AG20443 (cell line): ENCODE measurements around the gene RPN1.

ENCODE experiments used
- DNase-seq: peaks from one replicate; pipeline ENCODE4 v3.0.0; 2012; ENCODE audit warnings: low spot score, mixed read lengths

The RPN1 gene

GRCh38 chr3:128648940-128649663, 1.5 kb downstream of the RPN1 start:
- DNase-seq = no peak

GRCh38 chr3:128648402-128648801, 2.2 kb downstream of the RPN1 start:
- no peak for DNase-seq

- no peak for DNase-seq
These were observed 3.3 kb downstream of the RPN1 start for GRCh38 chr3:128647307-128647706.

DNA sequence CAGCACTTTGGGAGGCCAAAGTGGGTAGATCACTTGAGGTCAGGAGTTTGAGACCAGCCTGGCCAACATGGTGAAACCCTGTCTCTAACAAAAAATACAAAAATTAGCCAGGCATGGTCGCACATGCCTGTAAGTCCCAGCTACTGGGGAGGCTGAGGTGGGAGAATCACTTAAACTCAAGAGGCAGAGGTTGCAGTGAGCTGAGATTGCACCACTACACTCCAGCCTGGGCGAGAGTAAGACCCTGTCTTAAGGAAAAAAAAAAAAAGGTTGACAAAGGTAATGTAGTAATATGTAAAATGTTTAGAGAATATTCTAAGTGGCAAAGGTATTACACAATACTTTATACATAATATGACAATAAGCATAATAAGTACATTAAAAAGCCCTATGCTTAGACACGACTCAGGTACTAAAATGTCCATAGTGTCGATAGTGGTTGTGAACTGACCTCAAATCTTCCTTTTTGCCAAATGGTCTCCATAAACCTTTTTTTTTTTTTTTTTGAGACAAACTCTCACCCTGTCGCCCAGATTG, 16.5 kb downstream of the RPN1 start:
- DNase-seq = no peak

DNA sequence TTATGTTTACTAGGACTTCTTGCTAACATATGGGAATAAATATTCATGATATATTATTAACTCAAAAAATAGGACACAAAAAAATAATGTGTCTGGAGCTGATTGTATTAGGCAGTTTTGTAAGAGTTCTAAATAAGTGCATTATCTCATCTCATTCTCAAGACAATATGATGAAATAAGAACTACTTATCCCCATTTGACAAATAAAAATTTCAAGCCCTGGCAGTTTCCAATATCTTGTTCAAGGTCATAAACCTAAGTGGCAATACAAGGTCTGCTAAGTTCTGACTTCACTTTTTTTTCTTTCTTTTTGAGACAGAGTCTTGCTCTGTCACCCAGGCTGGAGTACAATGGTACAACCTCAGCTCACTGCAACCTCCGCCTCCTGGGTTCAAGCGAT, 18.3 kb downstream of the RPN1 start:
- DNase-seq = no peak

DNA sequence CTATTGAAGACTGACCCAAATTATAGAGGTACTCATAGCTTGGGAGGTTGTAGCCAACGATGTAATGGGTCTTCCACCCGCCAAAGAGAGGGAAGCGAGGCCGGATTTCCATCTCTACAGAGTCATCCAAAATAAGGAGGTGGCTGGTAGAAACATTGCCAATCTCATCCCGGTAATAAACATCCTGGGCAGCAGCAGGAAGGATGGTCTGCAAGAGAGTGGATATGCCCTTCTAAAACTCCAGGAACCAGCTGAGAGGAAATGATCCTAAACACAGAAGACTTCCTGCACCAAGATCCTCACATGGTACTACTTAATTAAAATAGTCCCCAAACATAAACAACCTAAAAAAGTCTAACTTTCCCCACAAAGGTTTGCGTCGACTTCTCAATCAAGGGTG, 20.7 kb downstream of the RPN1 start:
- no peak for DNase-seq

DNA sequence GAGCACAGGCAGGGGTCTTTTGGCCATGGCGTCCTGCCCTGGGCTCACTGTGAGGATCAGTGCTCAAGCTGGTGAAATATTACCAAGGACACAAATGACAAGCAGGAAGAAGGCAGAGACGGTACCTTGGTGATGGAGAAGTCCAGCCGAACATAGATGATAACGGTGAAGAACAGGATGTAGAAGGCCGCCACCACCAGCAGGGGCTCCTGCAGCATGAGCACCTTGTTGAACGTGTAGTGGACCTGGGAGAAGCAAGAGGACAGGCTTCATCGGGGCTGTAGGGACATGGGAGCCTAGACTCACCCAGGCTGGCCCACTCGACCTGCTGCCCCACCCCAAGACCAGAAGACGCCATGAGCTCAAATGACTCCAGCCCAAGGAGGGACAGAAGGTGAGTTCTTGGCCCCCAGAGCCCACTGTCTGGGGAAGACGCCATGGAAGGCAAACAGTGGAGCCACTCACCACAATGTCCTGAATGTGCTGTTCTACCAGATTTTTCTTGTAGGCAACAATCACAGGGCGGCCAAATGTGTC, 25.1 kb downstream of the RPN1 start:
- no peak for DNase-seq

- no peak for DNase-seq
These were observed 26.0 kb downstream of the RPN1 start for GRCh38 chr3:128624526-128625138.

- no peak for DNase-seq
These were observed 26.8 kb downstream of the RPN1 start for GRCh38 chr3:128623762-128624176.

GRCh38 chr3:128621931-128622330, 28.7 kb downstream of the RPN1 start:
- no peak for DNase-seq

DNA sequence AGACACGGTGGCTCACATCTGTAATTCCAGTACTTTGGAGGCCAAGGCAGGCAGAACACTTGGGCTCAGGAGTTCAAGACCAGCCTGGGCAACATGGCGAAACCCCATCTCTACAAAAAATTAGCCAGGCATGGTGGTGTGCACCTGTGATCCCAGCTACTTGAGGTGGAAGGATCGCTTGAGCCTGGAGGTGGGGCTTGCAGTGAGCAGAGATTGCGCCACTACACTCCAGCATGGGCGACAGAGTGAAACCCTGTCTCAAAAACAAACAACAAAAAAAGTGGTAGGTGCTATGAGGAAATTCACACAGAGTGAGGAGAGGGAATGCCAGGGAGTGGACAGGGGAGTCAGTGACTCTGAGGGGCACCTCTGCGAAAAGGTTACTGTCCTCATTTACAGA, 29.4 kb downstream of the RPN1 start:
- DNase-seq = no peak

DNA sequence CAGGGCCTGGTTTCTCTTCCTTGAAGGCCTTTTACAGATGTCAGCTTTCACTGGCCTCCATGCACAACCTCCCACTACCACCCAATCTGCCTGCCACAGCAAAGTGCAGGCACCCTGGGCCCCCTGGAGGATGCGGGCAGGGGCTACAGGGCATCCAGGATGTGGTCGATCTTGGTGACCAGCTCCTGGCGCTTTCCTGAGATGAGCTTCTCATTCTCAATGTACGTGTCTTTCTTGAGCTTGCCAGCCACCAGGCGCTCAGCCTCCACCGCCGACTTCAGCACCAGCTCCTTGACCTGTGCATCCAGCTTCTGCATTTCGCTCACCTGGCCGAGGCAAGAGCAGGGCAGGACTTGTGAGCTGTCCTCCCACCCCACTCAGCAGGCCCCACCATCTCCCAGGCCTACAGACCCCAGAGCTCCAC, 30.3 kb downstream of the RPN1 start:
- DNase-seq = no peak

DNA sequence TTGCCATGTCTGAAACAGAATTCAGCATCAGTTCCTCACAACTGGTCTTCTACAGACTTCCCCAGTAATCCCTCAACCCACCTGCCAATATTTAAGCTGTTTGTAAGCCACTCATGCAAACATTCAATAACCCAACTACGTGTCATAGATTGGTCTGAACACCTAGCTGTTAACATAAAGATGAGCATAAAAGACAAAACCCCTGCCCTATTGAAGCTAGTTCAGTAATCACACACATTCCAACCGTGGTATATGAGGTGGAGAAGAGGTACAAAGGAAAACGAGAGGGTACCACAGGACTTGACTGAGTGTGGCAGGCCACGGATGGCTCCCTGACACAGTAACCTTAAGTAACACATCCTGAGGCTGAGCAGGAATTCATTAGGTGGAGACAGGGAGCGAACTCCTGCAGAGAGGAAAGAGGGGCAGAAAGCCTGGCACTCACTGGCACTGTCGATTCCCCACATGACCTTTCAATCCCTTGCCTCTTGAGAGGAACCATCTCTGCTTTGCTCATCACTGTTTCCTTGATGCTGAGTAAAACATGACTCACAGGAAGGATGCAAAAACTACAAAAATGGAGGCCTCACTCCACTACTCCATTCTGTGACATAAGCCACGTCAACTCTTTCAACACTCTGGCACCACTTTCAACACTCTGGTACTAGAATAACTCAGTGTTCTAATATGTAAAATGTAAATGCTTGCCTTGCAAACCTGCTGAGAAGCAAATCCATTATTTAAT, 31.3 kb downstream of the RPN1 start:
- DNase-seq = peak; percentile 53

GRCh38 chr3:128618398-128618726, 32.3 kb downstream of the RPN1 start:
- no peak for DNase-seq

DNA sequence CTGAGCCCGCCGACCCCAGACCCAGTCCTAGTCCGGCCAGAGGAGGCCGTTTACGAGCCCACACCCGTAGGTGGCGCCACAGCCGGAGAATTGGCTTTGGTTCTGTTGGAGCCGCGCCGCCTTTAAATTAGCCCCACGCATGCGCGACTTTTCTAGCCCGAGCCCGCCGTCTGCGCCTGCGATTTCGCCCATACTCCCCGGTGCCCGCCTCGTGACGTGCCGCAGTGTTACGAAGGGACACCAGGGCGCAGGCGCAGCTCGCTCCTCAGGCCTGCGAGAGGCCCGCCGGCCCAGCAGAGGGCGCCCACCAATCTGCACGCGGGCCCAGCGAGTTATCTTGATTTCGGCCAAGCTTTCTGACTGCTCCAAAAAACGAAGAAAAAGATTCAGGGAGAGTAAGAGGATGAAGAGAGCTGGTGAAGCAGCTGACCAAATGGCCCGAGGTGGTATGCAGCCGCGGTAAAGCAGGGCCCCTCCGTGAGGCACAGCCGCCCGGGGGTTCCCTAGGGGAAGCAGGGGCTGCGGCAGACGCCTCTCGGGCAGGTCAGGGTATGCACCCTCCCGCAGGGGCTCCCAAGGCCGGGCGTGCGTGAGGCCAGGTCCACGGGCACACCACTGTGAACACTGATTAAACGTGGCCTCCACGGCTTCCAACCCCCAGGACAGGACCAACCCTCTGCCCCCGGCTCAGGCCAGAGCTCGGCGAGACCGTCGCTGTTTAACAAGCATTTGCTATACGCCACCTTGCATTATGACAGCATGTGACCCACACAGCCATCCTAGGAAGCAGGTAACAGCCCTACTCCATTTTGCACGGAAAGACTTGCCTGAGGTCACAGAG, 32.8 kb downstream of the RPN1 start:
- peak; percentile 100 for DNase-seq

DNA sequence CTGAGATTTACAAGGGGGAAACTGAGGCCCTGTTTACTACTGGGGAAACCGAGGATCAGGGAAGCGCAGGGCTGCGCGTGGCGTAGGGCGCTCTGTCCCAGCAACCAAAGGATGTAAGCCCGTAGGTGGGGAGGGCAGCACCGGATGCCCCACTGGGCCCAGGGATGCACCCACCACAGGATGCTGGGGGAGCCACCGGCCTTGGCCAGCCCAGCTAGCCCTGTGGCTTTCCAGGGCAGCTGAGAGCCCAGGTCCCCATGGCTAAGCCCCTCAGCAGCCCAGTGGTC, 33.4 kb downstream of the RPN1 start:
- no peak for DNase-seq

DNA sequence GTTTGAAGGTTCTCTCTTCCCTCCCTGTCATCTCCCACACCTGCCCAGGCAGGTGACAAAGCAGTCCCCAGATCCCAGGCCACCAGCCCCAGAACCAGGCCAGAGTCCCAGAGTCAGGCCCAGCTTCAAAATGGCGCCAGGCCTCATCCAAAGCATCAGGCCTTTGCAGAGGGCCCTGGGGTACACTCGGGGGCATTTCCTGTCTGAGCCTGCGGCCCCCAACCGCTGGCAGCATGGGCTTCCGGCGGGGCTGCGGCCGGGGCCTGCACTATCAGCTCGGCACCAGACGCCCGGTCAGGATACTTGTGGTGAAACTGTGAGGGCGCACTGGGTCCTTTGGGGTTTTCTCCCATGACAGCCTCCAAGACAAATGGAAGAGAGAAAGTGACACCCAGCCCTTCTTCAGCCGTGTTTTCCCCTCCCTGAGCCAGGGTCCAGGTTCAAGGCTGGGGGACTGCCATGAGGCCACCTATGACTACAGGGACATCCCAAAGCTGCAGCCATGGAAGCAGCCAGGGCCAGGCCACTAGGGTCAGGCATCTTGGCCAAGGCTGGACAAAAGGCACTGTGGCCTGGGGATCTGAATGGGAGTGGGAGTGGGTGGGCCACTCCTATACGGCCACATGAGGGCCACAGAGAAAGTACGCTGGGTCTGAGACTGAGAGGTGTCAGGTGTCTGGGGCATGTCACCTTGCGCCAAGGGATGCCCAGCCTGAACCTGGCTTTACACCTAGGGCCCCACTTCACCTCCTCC, 33.9 kb downstream of the RPN1 start:
- DNase-seq = no peak

DNA sequence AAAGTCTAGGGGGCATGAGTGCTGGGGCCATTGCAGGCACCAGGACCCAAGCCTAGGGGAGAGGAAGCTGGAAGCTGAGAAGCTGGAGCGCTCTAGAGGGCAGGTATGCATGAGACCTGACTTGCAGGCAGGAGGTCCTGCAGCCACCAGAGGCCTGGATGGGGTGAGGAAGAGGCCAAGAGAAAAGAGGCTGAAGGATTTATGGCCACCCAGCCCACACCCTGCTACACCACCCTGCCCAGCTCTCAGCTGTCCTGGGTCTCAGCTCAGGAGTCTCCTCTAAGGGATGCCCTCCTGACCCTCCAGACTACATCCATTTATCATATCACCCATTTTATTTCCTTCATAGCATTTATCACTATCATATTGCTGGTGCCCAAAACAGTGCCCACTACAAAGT, 36.5 kb downstream of the RPN1 start:
- no peak for DNase-seq

- DNase-seq = no peak
These were observed 37.4 kb downstream of the RPN1 start for GRCh38 chr3:128613083-128613829.

GRCh38 chr3:128610451-128611070, 40.1 kb downstream of the RPN1 start:
- no peak for DNase-seq
